Measurements from ENCODE around the gene BIVM.

The BIVM gene

DNA sequence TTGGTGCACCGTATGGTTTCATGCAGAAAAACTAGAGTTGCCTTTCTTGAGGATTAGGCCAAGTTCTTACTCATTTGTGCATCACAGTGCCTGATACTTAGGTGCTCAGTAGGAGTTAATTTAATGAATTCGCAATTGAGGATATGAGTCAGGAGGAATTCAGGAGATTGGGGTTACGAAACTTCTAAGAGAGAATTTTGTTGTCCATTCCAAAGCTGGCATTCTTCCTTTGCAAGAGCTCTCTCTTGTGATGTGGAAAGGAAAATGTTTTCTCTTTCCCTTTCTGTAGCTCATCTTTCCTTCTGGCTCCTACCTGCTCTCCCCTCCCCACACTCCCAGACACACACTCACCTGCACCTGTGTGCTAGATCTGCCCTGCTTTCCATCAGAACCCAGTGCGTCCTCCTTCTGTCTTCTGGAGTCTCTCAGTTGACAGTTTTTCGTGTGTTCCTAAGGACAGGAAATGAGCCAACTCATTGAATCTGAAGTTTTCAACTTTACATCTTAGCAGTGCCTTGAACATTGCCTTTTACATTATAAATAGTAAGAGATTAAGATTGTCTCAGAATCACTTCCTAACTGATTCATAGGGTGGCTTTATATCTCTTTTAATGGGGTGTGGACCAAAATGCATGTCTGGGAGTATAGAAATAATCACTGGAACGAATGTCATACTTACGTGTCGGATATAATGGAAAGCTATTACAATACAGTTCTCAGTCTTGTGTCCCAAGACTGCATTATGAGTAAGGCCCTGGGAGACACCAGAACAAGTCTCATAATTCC, 27.2 kb downstream of the BIVM start:
- peak; percentile 88 for DNase-seq
- in situ Hi-C loops (cut with HindIII; ENCODE audit: low pct_ligation_motif_present, low pct_unique_long_range_greater_than_20kb, low sequenced_read_pairs), result no loop called here

GRCh38 chr13:102830646-102831045, 31.7 kb downstream of the BIVM start:
- in situ Hi-C loops (cut with HindIII; ENCODE audit: low pct_ligation_motif_present, low pct_unique_long_range_greater_than_20kb, low sequenced_read_pairs), result no loop called here
- DNase-seq, result no peak

- in situ Hi-C loops (cut with HindIII; ENCODE audit: low pct_ligation_motif_present, low pct_unique_long_range_greater_than_20kb, low sequenced_read_pairs), result no loop called here
- DNase-seq, result no peak
Observed at GRCh38 chr13:102836471-102836870, 37.6 kb downstream of the BIVM start.

GRCh38 chr13:102838273-102838672, 39.4 kb downstream of the BIVM start:
- no peak for DNase-seq
- in situ Hi-C loops (cut with HindIII; ENCODE audit: low pct_ligation_motif_present, low pct_unique_long_range_greater_than_20kb, low sequenced_read_pairs), result no loop called here

DNA sequence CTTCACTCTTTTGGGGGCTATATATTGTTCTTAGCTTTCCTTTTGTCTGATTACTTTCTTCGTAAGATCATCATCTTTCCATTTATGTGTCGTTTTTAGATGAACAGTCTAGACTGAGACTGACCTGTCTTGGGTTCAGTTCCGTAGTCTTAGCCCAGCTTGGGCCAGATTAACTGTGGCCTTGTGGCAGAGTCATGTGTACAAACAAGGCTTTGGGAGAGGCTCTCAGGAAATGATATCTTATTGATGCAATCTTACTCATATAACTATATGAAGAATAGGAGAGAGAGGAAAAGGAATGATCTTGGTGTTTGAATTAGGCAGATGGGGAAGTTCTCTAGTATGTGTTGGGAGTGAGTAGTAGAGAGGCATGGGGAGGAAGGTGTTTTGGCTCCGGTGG, 40.1 kb downstream of the BIVM start:
- in situ Hi-C loops (cut with HindIII; ENCODE audit: low pct_ligation_motif_present, low pct_unique_long_range_greater_than_20kb, low sequenced_read_pairs), result no loop called here
- DNase-seq, result no peak

- no peak for DNase-seq
- in situ Hi-C loops (cut with HindIII; ENCODE audit: low pct_ligation_motif_present, low pct_unique_long_range_greater_than_20kb, low sequenced_read_pairs), result no loop called here
Observed at GRCh38 chr13:102839462-102839861, 40.5 kb downstream of the BIVM start.

DNA sequence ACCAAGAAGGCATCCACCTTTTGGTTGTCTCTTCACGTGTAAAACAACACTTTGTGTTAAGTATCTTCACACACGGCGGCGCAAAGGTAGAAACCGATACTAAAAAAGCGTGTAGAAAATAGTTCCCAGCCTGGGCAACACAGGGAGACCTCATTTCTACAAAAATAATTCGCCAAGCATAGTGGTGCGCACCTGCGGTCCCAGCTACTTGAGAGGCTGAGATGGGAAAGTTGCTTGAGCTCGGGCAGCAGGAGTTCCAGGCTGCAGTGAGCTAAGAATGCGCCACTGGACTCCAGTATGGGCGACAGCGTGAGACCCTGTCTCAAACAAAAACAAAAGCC, 46.3 kb downstream of the BIVM start:
- in situ Hi-C loops (cut with HindIII; ENCODE audit: low pct_ligation_motif_present, low pct_unique_long_range_greater_than_20kb, low sequenced_read_pairs), result no loop called here
- DNase-seq, result no peak

GRCh38 chr13:102845630-102846260, 46.8 kb downstream of the BIVM start, which contains the start of gene ERCC5:
TSS of gene ERCC5 (plus strand) at chr13:102846032. CDS start at chr13:102846267, 235 bp downstream.
- in situ Hi-C loops (cut with HindIII; ENCODE audit: low pct_ligation_motif_present, low pct_unique_long_range_greater_than_20kb, low sequenced_read_pairs), result no loop called here
- DNase-seq, result peak; percentile 94

GRCh38 chr13:102846261-102847015, 47.5 kb downstream of the BIVM start:
- in situ Hi-C loops (cut with HindIII; ENCODE audit: low pct_ligation_motif_present, low pct_unique_long_range_greater_than_20kb, low sequenced_read_pairs), result no loop called here
- peak; percentile 31 for DNase-seq

DNA sequence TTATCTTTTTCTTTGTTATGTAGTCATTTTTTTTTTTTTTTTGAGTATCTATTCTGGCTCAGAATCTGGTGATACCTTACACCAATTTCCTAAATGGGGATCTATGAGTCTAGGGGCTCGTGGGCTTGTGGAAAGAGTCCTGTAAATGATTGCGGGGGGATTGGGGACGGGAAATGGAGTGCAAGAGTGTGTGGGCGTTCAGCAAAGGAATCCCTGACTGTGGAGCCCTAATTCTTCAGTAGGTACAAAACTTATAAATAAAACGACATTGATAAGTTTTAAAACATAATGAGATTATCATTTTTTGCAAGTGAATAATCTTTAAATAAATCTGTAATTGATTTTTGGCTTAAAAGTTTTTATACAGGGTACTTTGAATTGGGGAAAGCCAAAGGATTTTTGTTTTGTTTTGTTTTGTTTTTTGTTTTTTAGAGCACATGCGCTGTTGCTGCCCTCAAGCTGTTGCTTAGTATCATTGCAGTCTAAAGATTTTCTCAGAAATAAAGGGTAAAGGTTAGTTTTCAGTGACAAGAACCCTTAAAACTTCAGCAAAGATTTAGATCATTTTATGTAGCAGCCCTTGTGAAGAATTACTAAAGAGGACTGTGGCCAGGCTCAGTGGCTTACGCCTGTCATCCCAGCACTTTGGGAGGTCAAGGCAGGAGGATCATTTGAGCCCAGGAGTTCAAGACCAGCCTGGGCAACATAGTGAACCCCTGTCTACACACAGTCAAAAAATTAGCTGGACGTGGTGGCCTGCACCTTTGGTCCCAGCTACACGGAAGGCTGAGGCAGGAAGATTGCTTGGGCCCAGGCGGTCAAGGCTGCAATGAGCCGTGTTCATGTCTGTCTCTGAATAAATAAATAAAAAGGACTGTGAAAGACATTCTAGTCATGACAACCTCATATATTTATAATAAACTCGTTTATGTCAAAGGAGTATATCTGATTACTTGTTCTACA, 48.6 kb downstream of the BIVM start:
- peak; percentile 47 for DNase-seq
- in situ Hi-C loops (cut with HindIII; ENCODE audit: low pct_ligation_motif_present, low pct_unique_long_range_greater_than_20kb, low sequenced_read_pairs), result no loop called here

DNA sequence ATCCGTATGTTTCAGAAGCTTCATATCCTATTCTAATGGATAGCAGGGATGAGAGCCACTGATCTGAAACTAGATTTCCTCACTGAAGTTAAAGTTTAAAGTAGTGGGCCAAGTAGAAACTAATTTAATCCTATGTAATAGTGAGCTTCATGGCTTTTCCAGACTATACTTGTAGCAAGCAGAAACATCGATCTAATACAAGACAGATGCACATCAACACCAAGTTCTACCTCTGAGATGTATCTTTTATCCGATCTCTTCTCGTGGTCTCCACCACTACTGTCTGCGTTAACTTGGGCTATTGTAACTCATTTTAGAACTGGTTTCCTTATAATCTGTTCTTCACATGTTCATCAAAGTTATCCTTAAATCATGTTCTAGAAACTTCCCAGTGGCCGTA, 50.0 kb downstream of the BIVM start:
- in situ Hi-C loops (cut with HindIII; ENCODE audit: low pct_ligation_motif_present, low pct_unique_long_range_greater_than_20kb, low sequenced_read_pairs), result no loop called here
- no peak for DNase-seq

DNA sequence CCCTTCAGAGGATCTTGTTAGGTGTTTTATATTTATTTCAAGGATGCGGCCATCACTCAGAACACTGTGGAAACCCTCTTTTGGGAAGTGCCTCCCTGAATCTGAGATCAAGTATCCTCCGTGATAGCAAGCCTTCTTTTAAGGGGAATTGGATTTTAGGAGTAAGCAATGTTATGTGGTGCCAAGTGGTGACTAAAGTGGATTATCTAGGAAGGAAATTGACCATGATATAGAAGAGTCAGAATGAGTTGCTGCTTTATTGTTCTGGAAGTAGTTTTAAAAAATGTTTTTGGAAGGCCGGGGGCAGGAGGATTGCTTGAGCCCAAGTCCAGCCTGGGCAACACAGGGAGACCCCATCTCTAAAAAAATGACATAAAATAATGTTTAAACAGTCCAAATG, 53.6 kb downstream of the BIVM start:
- DNase-seq, result no peak
- in situ Hi-C loops (cut with HindIII; ENCODE audit: low pct_ligation_motif_present, low pct_unique_long_range_greater_than_20kb, low sequenced_read_pairs), result no loop called here

- in situ Hi-C loops (cut with HindIII; ENCODE audit: low pct_ligation_motif_present, low pct_unique_long_range_greater_than_20kb, low sequenced_read_pairs), result no loop called here
- no peak for DNase-seq
Observed at GRCh38 chr13:102854675-102855074, 55.8 kb downstream of the BIVM start.

- no peak for DNase-seq
- in situ Hi-C loops (cut with HindIII; ENCODE audit: low pct_ligation_motif_present, low pct_unique_long_range_greater_than_20kb, low sequenced_read_pairs), result no loop called here
Observed at GRCh38 chr13:102856557-102856956, 57.6 kb downstream of the BIVM start.

DNA sequence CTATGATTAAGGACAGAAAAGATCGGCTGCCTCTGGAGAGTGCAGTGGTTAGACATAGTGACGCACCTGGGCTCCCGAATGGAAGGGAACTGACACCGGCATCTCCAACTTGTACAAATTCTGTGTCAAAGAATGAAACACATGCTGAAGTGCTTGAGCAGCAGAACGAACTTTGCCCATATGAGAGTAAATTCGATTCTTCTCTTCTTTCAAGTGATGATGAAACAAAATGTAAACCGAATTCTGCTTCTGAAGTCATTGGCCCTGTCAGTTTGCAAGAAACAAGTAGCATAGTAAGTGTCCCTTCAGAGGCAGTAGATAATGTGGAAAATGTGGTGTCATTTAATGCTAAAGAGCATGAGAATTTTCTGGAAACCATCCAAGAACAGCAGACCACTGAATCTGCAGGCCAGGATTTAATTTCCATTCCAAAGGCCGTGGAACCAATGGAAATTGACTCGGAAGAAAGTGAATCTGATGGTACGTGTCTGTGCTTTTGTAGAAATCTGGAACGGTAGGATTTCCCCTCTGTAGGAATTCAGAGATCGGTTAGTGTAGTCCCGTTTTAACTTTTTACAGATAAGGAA, 63.8 kb downstream of the BIVM start:
- in situ Hi-C loops (cut with HindIII; ENCODE audit: low pct_ligation_motif_present, low pct_unique_long_range_greater_than_20kb, low sequenced_read_pairs), result no loop called here
- DNase-seq, result no peak

DNA sequence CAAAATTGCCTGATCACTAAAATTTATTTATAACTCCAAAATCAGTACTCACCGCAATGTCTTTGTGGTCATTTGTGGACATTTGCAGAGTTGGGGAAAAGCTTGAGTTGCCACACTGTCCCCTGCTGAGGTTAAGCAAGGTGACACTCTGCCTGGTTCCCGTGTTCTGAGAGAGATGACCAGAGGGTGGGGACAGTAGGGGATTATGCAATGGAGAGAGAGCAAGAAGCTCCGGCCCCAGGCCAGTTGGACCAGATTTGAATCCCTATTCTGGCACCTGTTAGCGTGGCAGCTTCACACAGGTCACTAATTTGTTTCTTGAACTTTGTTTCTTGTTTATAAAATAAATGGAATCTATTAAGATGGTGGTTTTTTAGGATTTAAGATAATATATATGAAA, 64.7 kb downstream of the BIVM start:
- DNase-seq, result no peak
- in situ Hi-C loops (cut with HindIII; ENCODE audit: low pct_ligation_motif_present, low pct_unique_long_range_greater_than_20kb, low sequenced_read_pairs), result no loop called here

GRCh38 chr13:102868366-102868936, 69.5 kb downstream of the BIVM start:
- in situ Hi-C loops (cut with HindIII; ENCODE audit: low pct_ligation_motif_present, low pct_unique_long_range_greater_than_20kb, low sequenced_read_pairs), result no loop called here
- DNase-seq, result no peak

Measured in ACHN (cell line).